ENCODE results near the gene C19orf12.

The C19orf12 gene

DNA sequence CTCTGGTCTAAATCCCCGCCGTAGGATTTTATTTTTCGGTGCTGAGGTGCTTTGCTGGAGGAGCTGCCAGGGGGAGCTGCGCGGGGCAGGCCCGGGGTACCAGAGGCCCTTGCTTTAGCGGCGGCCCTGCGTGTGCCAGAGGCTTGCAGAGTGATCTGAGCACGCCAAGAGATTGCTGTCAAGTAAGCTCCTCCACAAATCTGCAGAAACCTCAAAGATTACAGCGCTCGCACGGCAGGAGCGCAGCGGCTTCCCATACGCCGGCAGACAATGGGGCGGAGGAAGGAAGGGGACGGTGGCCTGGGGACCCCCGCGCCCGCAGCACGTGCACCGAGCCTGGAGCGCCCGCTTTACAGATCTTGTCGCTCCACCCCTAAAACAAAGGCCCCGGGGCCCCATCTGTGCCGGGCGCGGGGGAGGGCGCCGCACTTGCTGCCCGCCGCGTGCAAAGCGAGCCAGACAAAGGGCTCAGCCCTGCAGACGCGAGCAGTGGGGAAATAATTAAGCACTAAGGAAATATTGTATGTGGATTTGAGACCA lies 9.1 kb upstream of the C19orf12 start:
- no peak for TF ChIP-seq TAF1 (IDR thresholded peaks at IDR 0.05; ENCODE audit: low read depth)
- TF ChIP-seq CEBPB (IDR thresholded peaks at IDR 0.05), result no peak
- no peak for TF ChIP-seq ZBTB7A (IDR thresholded peaks at IDR 0.05; ENCODE audit: low read depth)
- TF ChIP-seq NFIC (IDR thresholded peaks at IDR 0.05), result no peak

DNA sequence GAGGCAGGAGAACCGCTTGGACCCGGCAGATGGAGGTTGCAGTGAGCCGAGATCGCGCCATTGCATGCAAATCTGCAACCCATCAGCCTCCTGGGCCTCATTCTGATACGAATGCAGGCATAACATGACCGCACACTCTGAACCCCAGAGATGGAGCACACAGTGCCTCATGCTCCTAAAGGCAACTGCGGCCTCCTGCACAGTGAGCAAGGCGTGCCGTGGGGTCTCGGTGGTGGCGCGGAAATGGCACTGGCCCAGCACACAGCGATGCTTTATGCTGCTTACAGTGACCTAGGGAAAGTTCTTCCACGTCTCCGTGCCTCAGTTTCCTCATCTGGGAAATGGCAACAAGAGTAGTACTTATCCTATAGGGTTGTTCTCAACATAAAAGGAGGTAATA lies 2.0 kb upstream of the C19orf12 start:
- TF ChIP-seq, protein P1, sequence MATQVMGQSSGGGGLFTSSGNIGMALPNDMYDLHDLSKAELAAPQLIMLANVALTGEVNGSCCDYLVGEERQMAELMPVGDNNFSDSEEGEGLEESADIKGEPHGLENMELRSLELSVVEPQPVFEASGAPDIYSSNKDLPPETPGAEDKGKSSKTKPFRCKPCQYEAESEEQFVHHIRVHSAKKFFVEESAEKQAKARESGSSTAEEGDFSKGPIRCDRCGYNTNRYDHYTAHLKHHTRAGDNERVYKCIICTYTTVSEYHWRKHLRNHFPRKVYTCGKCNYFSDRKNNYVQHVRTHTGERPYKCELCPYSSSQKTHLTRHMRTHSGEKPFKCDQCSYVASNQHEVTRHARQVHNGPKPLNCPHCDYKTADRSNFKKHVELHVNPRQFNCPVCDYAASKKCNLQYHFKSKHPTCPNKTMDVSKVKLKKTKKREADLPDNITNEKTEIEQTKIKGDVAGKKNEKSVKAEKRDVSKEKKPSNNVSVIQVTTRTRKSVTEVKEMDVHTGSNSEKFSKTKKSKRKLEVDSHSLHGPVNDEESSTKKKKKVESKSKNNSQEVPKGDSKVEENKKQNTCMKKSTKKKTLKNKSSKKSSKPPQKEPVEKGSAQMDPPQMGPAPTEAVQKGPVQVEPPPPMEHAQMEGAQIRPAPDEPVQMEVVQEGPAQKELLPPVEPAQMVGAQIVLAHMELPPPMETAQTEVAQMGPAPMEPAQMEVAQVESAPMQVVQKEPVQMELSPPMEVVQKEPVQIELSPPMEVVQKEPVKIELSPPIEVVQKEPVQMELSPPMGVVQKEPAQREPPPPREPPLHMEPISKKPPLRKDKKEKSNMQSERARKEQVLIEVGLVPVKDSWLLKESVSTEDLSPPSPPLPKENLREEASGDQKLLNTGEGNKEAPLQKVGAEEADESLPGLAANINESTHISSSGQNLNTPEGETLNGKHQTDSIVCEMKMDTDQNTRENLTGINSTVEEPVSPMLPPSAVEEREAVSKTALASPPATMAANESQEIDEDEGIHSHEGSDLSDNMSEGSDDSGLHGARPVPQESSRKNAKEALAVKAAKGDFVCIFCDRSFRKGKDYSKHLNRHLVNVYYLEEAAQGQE (IDR thresholded peaks at IDR 0.05; ENCODE audit: low read depth), result no peak
- TF ChIP-seq YY1 (IDR thresholded peaks at IDR 0.05; ENCODE audit: low read depth), result no peak
- TF ChIP-seq NFIC (IDR thresholded peaks at IDR 0.05), result no peak
- TF ChIP-seq EGR1 (IDR thresholded peaks at IDR 0.05), result no peak
- TF ChIP-seq CEBPB (IDR thresholded peaks at IDR 0.05), result no peak
- TF ChIP-seq RAD21 (IDR thresholded peaks at IDR 0.05; ENCODE audit: low read depth), result no peak
- no peak for TF ChIP-seq TEAD4 (IDR thresholded peaks at IDR 0.05)
- TF ChIP-seq CREB1 (IDR thresholded peaks at IDR 0.05; ENCODE audit: low read depth), result no peak
- no peak for TF ChIP-seq FOXM1 (IDR thresholded peaks at IDR 0.05; ENCODE audit: borderline replicate concordance, low read depth)
- no peak for TF ChIP-seq ZBTB7A (IDR thresholded peaks at IDR 0.05; ENCODE audit: low read depth)

DNA sequence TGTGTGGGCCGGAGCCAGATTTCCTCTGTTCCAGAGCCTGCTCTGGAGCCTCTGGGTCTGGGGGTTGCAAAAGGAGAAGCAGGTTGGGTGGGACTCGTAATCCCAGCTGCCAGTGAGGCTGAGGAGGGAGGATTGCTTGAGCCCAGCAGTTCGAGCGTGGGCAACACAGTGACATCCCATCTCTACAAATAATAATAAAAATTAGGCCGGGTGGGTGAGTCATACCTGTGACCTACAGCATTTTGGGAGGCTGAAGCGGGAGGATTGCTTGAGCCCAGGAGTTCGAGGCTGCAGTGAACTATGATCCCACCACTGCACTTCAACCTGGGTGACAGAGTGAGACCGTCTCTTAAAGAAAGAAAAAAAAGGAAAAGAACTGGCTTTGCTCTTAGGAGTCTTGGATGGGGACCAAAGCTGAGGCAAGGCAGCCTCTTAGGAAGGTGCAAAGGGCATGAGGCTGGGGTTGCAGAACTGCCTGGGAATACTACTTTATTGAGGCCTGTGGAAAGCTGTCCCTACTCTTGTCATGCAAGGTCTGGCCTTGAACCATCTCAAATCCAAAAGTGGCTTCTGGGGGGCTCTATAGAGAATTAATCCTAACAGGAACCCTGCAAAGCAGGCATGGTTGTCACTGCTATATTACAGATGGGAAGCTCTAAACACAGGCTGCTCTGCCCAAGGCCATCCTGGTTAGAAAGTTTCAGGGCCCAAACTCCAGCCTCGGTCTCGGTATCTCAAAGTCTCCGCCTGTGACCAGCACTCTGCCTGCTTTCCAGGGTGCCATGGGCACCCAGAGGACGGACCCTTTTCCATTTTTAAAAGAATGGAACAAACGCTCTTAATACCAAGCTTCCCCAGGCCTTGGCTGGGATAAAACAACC lies 880 bp upstream of the C19orf12 start:
- TF ChIP-seq EGR1 (IDR thresholded peaks at IDR 0.05) (no peak), NFIC (IDR thresholded peaks at IDR 0.05) (no peak), EP300 (IDR thresholded peaks at IDR 0.05; ENCODE audit: borderline replicate concordance) (no peak), FOXM1 (IDR thresholded peaks at IDR 0.05; ENCODE audit: borderline replicate concordance, low read depth) (no peak), TCF12 (IDR thresholded peaks at IDR 0.05; ENCODE audit: low read depth) (no peak), ZBTB7A (IDR thresholded peaks at IDR 0.05; ENCODE audit: low read depth) (no peak), YY1 (IDR thresholded peaks at IDR 0.05; ENCODE audit: low read depth) (no peak), TAF1 (IDR thresholded peaks at IDR 0.05; ENCODE audit: low read depth) (no peak), TEAD4 (IDR thresholded peaks at IDR 0.05) (no peak), CEBPB (IDR thresholded peaks at IDR 0.05) (no peak), CREB1 (IDR thresholded peaks at IDR 0.05; ENCODE audit: low read depth) (no peak), RAD21 (IDR thresholded peaks at IDR 0.05; ENCODE audit: low read depth) (no peak)
- TF ChIP-seq, protein P2, sequence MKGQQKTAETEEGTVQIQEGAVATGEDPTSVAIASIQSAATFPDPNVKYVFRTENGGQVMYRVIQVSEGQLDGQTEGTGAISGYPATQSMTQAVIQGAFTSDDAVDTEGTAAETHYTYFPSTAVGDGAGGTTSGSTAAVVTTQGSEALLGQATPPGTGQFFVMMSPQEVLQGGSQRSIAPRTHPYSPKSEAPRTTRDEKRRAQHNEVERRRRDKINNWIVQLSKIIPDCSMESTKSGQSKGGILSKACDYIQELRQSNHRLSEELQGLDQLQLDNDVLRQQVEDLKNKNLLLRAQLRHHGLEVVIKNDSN (IDR thresholded peaks at IDR 0.05), result no peak
- TF ChIP-seq, protein P3, sequence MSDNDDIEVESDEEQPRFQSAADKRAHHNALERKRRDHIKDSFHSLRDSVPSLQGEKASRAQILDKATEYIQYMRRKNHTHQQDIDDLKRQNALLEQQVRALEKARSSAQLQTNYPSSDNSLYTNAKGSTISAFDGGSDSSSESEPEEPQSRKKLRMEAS (IDR thresholded peaks at IDR 0.05), result no peak
- TF ChIP-seq, protein P1 (IDR thresholded peaks at IDR 0.05; ENCODE audit: low read depth), result no peak

DNA sequence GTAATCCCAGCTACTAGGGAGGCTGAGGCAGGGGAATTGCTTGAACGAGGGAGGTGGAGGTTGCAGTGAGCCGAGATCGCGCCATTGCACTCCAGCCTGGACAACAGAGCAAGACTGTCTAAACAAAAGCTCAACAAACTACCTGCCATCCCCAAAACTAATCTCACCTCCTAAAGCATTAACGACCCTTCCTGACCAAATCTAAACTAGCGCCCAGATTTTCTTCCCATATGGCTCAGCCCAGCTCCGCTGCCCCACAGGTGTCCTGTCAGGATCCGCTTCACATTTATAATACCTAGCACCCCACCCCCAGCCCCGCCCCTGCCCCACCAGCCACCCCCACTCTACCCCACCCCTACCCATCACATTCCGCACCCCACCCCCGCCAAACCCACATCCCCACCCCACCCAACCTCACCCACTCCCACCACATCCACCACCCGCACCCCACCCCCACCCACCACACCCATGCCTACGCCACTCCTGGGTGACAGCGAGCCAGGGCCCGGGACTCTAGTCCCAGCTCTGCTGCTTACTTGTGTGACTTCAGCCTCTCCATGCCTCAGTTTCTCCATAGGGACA lies 599 bp downstream of the C19orf12 start:
- peak; percentile 5; the same call in 1 of the 2 replicates for TF ChIP-seq TCF12 (IDR thresholded peaks at IDR 0.05; ENCODE audit: low read depth)
- TF ChIP-seq TAF1 (IDR thresholded peaks at IDR 0.05; ENCODE audit: low read depth), result no peak
- no peak for TF ChIP-seq EGR1 (IDR thresholded peaks at IDR 0.05)
- no peak for TF ChIP-seq RAD21 (IDR thresholded peaks at IDR 0.05; ENCODE audit: low read depth)
- no peak for TF ChIP-seq EP300 (IDR thresholded peaks at IDR 0.05; ENCODE audit: borderline replicate concordance)
- TF ChIP-seq TEAD4 (IDR thresholded peaks at IDR 0.05), result no peak

DNA sequence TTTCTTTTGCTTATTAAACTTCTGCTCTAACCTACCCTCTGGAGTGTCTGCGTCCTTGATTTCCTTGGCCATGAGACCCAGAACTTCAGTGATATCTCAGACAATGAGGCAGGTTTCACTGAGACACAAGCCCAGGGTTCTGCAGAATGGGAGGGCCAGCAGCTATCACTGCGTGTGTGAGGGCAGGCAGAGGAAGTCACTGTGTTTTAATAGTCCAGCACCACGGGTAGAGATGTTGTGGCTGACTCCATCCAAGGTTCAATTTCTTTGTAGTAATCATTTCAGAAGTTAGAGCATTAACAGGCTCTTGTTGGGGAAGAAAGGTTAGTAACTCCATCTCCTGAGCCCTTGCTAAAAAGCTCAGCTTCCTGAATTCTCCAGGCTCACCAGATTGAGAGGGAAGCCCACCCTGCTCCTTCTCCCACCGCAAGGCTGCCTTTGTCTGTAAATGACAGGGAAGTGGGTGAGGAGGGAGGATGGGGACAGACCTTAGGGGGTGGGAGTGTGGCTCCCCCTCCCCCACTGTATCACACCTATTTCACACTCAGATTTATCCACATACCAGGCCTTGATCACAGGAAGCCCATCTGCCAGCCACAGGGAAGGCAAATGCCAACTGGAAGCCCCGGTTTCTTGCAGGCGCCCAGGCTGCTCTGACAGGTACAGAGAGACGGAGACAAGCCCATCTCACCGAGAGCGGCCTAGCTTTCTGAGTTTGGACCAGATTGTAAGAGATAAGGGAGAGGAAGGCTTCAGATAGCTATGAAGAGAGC lies 2.1 kb downstream of the C19orf12 start:
- TF ChIP-seq, protein P1 (IDR thresholded peaks at IDR 0.05; ENCODE audit: low read depth), result no peak
- TF ChIP-seq EP300 (IDR thresholded peaks at IDR 0.05; ENCODE audit: borderline replicate concordance) (no peak), CREB1 (IDR thresholded peaks at IDR 0.05; ENCODE audit: low read depth) (no peak)
- TF ChIP-seq, protein P2 (IDR thresholded peaks at IDR 0.05), result no peak

Data from Ishikawa (cell line).